K562 (cell line): ENCODE measurements around the gene LGALS8. TPM values are rescaled to one million over a fixed set of nuclear protein-coding genes. Genes with fewer than 3 reads are reported as not detected.

ENCODE experiments used
- polyA plus RNA-seq, 8 experiments: library from polyadenylated mRNA; depleted of rRNA in 4 of 8; stranded (reverse) in 5 of 8; unstranded in 3 of 8; fragments of >200 nt; fragmentation: Nextera tagmentation in 2 of 8; fragmentation: Illumina TruSeq in 1 of 8; extraction: Ambion mirVana in 2 of 8; extraction: Trizol in 1 of 8; gene quantifications; 2 replicates each; pipeline versions ENCODE4 v1.2.1 to v1.2.3, GENCODE V29; 2011 to 2014; ENCODE audit warnings: inconsistent platforms in 1 of 8, missing spikeins in 1 of 8
- total RNA-seq, 7 experiments: library from RNA; depleted of rRNA in 6 of 7; stranded (reverse); fragments of >200 nt in 6 of 7; fragmentation: Illumina TruSeq in 2 of 7; extraction: Trizol in 2 of 7; gene quantifications; 2 replicates each; pipeline versions ENCODE4 v1.2.1 to v1.2.3, GENCODE V29; 2011 to 2021; ENCODE audit warnings: low replicate concordance in 1 of 7

The LGALS8 gene
- total and polyA plus RNA-seq, 9 of the 15 experiments (the other 6 are each of a cell fraction or from before 2014, with no cell fraction given) = 57.4 to 87.7 (median 70.3) TPM

Other genes starting within 250 kb of the LGALS8 start
- 3.0 and 3.3 TPM in 2 replicates for gene ERO1B, start 242.0 kb upstream of the LGALS8 start, total RNA-seq (2014; rRNA removed)
- gene ERO1B, start 242.0 kb upstream of the LGALS8 start, total RNA-seq (2014; rRNA removed; fragmentation: Illumina TruSeq; extraction: Trizol) = 6.4 and 6.9 TPM in 2 replicates
- gene ERO1B, start 242.0 kb upstream of the LGALS8 start, total RNA-seq (2015; rRNA removed; fragmentation: Illumina TruSeq; extraction: Trizol) = 4.2 and 4.4 TPM in 2 replicates
- gene ERO1B, start 242.0 kb upstream of the LGALS8 start, total RNA-seq (2021) = 5.3 and 6.2 TPM in 2 replicates
- 0.55 and 0.59 TPM in 2 replicates for gene ERO1B, start 242.0 kb upstream of the LGALS8 start, polyA plus RNA-seq (2011; rRNA removed)
- gene ERO1B, start 242.0 kb upstream of the LGALS8 start, polyA plus RNA-seq (2014; fragmentation: Illumina TruSeq; extraction: Trizol) = 6.1 and 6.3 TPM in 2 replicates
- gene ERO1B, start 242.0 kb upstream of the LGALS8 start, polyA plus RNA-seq (2014; fragmentation: Nextera tagmentation; extraction: Ambion mirVana) = 1 to 10 TPM; 2.3 TPM
- gene ERO1B, start 242.0 kb upstream of the LGALS8 start, polyA plus RNA-seq (2014; rRNA removed) = 5.0 and 6.4 TPM in 2 replicates
- gene EDARADD, start 129.7 kb upstream of the LGALS8 start, total RNA-seq (2014; rRNA removed) = 20.6 and 23.1 TPM in 2 replicates
- 20.4 and 21.6 TPM in 2 replicates for gene EDARADD, start 129.7 kb upstream of the LGALS8 start, total RNA-seq (2014; rRNA removed; fragmentation: Illumina TruSeq; extraction: Trizol)
- 29.3 and 32.2 TPM in 2 replicates for gene EDARADD, start 129.7 kb upstream of the LGALS8 start, total RNA-seq (2015; rRNA removed; fragmentation: Illumina TruSeq; extraction: Trizol)
- gene EDARADD, start 129.7 kb upstream of the LGALS8 start, total RNA-seq (2021) = 21.1 and 22.5 TPM in 2 replicates
- 0.46 and 0.49 TPM in 2 replicates for gene EDARADD, start 129.7 kb upstream of the LGALS8 start, polyA plus RNA-seq (2011; rRNA removed)
- 31.1 and 32.4 TPM in 2 replicates for gene EDARADD, start 129.7 kb upstream of the LGALS8 start, polyA plus RNA-seq (2014; fragmentation: Illumina TruSeq; extraction: Trizol)
- 1 to 10 TPM; 5.2 to 8.5 TPM for gene EDARADD, start 129.7 kb upstream of the LGALS8 start, polyA plus RNA-seq (2014; fragmentation: Nextera tagmentation; extraction: Ambion mirVana)
- 17.8 and 21.5 TPM in 2 replicates for gene EDARADD, start 129.7 kb upstream of the LGALS8 start, polyA plus RNA-seq (2014; rRNA removed)
- 50.9 and 54.2 TPM in 2 replicates for gene HEATR1, start 80.5 kb downstream of the LGALS8 start, total RNA-seq (2014; rRNA removed)
- 101 and 108 TPM in 2 replicates for gene HEATR1, start 80.5 kb downstream of the LGALS8 start, total RNA-seq (2014; rRNA removed; fragmentation: Illumina TruSeq; extraction: Trizol)
- gene HEATR1, start 80.5 kb downstream of the LGALS8 start, total RNA-seq (2015; rRNA removed; fragmentation: Illumina TruSeq; extraction: Trizol) = 82.5 and 89.5 TPM in 2 replicates
- gene HEATR1, start 80.5 kb downstream of the LGALS8 start, total RNA-seq (2021) = 108 and 113 TPM in 2 replicates
- gene HEATR1, start 80.5 kb downstream of the LGALS8 start, polyA plus RNA-seq (2011; rRNA removed) = 30.3 and 36.6 TPM in 2 replicates
- gene HEATR1, start 80.5 kb downstream of the LGALS8 start, polyA plus RNA-seq (2014; fragmentation: Illumina TruSeq; extraction: Trizol) = 44.0 and 51.6 TPM in 2 replicates
- gene HEATR1, start 80.5 kb downstream of the LGALS8 start, polyA plus RNA-seq (2014; fragmentation: Nextera tagmentation; extraction: Ambion mirVana) = 10 to 100 TPM; 28.3 to 30.9 TPM
- gene HEATR1, start 80.5 kb downstream of the LGALS8 start, polyA plus RNA-seq (2014; rRNA removed) = 28.4 and 30.6 TPM in 2 replicates
- gene ACTN2, start 162.5 kb downstream of the LGALS8 start, total RNA-seq (2014; rRNA removed) = 0.27 and 0.37 TPM in 2 replicates
- 0.32 and 0.40 TPM in 2 replicates for gene ACTN2, start 162.5 kb downstream of the LGALS8 start, total RNA-seq (2014; rRNA removed; fragmentation: Illumina TruSeq; extraction: Trizol)
- 0.34 and 0.94 TPM in 2 replicates for gene ACTN2, start 162.5 kb downstream of the LGALS8 start, total RNA-seq (2015; rRNA removed; fragmentation: Illumina TruSeq; extraction: Trizol)
- gene ACTN2, start 162.5 kb downstream of the LGALS8 start, total RNA-seq (2021) = 0.31 and 0.93 TPM in 2 replicates
- 0.42 TPM in 2 replicates for gene ACTN2, start 162.5 kb downstream of the LGALS8 start, polyA plus RNA-seq (2011; rRNA removed)
- 0.54 and 0.90 TPM in 2 replicates for gene ACTN2, start 162.5 kb downstream of the LGALS8 start, polyA plus RNA-seq (2014; fragmentation: Illumina TruSeq; extraction: Trizol)
- under 1 TPM; 0.18 to 0.20 TPM for gene ACTN2, start 162.5 kb downstream of the LGALS8 start, polyA plus RNA-seq (2014; fragmentation: Nextera tagmentation; extraction: Ambion mirVana)
- 0.76 and 0.94 TPM in 2 replicates for gene ACTN2, start 162.5 kb downstream of the LGALS8 start, polyA plus RNA-seq (2014; rRNA removed)